NOMO-1 treated with dmso at 0.1 percent for 144 hours (cell line): ENCODE measurements around the gene FOXQ1.
"Not testable (repeated sequence)": the region's sequence is repeated elsewhere in the genome, so short reads cannot be mapped to it uniquely, and the experiment has no call there.

ENCODE experiments used
- DNase-seq: peaks from one replicate; lab custom pipeline; 2025; ENCODE audit not compliant: unreplicated experiment; lab: John Stamatoyannopoulos, UW

Gene FOXQ1

DNA sequence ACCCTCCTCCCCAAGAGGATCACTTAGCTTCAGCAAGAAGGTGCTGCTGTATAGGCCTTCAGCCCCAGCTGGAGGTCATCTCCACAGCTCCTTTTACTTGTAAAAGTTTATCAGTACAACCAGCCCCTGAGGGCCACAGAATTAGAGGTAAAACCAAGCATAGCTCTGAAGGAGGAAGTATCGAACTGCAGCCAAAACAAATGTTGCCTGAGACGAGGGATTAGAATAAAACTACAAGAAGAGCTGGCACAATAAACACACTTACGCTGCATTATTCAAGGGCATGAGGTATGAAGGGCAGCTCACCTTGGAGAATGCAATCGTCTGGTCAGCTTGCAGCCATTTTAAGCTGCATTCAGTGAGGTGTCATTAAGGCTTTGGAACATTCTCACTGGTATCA lies 21.1 kb upstream of the FOXQ1 start:
- no peak for DNase-seq

DNA sequence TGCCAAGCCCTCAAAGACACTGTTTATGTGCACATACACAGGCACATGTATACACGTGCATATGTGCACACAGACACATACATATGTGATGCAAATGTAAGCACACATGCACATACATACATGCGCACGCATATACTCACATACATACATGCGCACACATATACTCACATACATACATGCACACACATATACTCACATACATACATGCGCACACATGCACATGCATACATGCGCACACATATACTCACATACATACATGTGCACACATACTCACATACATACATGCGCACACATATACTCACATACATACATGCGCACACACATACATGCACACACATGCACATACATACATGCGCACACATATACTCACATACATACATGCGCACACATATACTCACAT lies 20.5 kb upstream of the FOXQ1 start:
- no peak for DNase-seq

DNA sequence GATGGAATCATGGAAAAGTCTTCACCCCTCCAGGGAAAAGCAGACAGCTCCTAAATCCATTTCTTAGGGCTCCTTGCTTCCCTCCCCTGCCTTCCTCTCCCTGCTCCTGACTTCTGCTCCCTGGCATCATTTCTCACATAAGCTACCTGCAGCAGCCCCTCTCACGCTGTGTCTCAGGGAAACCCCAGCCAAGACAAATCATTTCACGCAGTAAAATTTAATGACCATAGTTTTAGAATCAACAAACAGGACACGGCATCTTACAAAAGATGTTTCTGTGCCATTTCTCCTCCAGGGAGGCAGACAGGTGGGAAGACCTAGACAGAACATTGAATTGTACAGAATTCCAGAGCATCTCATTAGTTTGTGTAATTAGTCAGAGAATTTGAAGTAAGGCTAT lies 16.5 kb upstream of the FOXQ1 start:
- DNase-seq: no peak

DNA sequence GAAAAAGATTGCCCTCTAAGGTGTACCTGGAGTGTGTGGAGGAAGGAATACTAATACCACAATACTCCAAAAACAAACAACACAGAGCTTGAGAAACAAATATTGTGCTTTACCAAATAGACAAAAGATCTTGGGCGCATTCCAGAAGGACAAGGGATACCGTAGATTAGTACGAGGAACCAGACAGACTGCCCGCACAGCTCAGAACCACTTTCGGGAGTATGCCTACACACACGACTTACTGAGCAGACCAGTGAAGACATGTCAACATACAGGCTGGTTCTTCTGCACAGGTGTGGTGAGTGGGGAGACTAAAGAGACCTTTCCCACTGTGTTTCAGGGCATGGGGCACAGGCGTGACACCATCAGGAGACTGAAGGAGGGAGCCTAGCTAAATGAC lies 15.8 kb upstream of the FOXQ1 start:
- DNase-seq: no peak

DNA sequence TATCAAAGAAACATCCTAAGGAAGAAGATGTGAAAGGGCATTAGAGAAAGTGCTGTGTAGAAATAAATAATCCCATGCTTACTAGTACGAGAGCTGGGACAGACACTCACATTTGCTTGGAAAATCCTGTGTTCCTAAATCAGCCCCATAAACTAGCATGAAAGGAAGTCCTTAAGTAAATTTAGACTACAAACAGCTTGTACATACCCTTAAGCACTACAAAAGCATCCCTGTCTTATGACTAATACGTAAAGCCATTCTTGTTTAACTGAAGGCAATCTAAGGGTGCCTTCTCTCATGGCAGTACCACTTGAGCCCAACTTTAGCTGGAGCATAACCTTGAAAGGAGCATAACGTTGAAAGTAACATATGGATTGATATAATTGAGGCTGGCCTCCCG lies 15.4 kb upstream of the FOXQ1 start:
- DNase-seq: no peak

DNA sequence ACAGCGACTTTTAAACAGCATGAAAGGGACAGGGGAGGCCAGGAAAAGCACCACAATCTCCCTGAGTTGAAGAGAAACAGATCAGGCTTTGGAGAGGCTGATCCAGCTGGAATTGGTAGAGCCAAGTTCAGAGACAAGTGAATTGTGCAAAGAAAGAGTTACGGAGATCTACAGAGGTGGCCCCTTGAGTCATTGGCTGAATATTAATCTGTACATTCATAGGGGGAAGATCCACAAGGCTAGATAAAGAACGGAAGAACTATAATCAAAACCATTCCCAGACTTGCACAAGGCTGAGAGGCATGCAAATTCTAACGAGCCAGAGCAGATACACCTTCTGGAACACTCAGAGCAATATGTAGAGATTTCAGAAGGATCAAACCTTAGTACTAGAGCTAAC lies 14.2 kb upstream of the FOXQ1 start:
- no peak for DNase-seq

DNA sequence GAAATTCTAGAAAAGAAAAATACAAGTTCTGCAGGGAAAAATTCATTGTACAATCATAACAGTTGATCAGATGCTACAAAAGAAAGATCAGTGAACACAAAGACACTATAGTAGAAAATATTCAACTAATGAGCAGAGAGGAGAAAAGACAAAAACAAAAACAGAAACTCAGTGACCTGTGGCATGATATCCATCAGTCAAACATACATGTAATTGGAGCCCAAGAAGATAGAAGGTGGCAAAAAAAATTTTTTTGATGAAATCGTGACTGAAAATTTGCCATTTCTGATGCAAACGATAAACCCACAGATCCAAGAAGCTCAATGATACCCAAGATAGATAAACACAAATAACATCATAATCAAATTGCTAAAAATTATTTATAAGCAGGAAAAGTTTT lies 13.1 kb upstream of the FOXQ1 start:
- no peak for DNase-seq

DNA sequence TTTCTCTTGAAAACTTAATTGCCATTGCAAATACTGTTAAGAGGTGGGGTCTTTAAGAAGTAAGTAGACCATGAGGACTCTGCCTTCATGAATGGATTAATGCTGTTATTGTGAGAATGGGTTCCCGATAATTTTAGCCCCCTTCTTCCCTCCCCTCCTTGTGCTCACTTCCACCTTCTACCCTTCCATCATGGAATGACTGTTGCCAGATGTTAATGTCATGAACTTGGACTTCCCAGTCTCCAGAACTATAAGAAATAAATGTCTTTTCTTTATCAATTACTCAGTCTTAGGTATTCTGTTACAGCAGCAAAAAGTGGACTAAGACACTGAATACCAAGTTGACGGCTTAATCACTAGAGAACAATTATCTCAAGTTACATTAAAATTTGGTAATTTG lies 5.8 kb upstream of the FOXQ1 start:
- DNase-seq: no peak

DNA sequence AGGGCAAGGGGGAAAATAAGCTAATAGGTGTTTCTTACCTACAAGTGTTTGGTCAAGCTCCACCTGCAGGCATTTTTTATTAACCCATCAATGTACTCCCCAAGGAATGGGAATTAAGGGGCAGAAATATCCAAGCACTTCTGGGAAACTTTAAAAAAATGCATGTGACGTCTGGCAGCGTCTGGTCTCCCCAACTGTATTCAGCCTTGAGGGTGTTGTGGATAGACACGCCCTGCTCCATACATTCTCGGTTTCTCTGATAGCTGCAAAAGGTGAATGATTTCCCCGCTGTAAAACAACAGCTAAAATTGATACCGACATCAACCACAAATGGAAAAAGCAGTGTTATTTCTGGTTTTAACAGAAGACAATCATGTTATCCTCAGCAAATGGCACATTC lies 2.5 kb upstream of the FOXQ1 start:
- no peak for DNase-seq

DNA sequence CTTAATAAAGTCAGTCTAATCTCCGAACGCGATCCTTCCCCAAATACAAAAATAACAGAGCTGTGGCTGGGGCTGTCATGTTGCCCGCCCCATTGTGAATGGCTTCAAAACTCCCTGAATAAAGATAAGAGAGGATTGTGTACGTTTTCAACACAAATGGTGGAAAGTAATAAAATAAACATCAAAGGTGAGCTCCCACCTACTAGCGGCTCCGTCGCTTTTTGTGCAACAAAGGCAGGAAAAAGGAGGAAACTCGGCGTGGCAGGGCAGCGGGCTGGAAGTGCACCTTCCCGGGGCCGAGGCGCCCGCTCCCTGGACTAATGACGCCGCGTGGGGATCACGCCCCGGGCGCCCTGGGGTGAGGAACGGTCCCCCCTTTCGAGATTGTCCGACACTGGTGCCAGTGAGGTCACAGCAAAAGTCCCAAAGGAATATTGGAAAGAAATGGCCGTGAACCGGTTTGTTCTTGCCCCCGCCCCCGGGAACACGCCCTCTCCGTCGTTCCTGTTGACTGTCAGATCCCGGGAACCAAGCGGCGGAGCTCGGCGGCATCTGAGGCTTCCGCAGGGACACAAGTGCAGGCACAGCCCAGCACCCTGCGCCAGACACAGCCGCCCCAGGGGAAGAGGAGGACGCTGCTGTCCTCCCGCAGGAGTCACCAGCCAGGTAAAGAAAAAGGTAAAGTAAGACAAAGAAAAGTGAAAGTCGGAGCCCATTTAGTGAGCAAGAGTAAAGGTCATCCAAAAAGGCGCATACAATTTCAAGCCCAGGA lies 1.1 kb upstream of the FOXQ1 start:
- no peak for DNase-seq

DNA sequence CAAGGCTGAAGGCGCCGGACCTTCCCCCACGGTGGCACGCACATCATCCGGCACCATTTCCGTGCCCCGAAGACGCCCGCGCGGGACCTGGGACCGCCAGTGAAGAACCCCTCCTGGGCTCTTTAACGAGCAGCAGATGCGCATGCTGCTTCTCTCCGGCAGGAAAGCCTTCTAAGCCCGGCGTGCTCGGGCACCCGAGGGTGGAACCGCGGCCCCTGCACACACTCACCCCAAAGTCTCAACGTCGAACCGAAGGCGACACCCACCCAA lies 240 bp downstream of the FOXQ1 start:
- no peak for DNase-seq

DNA sequence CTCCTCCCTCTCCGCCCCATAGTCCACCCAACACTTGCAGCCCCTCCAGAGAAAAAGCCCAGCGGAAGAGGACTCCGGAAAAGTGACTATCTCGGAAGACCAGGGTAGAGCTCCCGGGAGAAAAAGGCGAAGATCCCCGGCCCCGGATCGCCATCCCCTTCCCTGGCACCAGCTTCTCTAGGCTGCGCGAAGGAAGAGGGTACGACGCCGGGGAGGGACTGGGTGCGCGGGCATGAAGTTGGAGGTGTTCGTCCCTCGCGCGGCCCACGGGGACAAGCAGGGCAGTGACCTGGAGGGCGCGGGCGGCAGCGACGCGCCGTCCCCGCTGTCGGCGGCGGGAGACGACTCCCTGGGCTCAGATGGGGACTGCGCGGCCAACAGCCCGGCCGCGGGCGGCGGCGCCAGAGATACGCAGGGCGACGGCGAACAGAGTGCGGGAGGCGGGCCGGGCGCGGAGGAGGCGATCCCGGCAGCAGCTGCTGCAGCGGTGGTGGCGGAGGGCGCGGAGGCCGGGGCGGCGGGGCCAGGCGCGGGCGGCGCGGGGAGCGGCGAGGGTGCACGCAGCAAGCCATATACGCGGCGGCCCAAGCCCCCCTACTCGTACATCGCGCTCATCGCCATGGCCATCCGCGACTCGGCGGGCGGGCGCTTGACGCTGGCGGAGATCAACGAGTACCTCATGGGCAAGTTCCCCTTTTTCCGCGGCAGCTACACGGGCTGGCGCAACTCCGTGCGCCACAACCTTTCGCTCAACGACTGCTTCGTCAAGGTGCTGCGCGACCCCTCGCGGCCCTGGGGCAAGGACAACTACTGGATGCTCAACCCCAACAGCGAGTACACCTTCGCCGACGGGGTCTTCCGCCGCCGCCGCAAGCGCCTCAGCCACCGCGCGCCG lies 822 bp downstream of the FOXQ1 start:
- DNase-seq: no peak

DNA sequence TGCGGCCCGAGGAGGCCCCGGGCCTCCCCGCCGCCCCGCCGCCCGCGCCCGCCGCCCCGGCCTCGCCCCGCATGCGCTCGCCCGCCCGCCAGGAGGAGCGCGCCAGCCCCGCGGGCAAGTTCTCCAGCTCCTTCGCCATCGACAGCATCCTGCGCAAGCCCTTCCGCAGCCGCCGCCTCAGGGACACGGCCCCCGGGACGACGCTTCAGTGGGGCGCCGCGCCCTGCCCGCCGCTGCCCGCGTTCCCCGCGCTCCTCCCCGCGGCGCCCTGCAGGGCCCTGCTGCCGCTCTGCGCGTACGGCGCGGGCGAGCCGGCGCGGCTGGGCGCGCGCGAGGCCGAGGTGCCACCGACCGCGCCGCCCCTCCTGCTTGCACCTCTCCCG lies 1.5 kb downstream of the FOXQ1 start:
- DNase-seq: no peak

DNA sequence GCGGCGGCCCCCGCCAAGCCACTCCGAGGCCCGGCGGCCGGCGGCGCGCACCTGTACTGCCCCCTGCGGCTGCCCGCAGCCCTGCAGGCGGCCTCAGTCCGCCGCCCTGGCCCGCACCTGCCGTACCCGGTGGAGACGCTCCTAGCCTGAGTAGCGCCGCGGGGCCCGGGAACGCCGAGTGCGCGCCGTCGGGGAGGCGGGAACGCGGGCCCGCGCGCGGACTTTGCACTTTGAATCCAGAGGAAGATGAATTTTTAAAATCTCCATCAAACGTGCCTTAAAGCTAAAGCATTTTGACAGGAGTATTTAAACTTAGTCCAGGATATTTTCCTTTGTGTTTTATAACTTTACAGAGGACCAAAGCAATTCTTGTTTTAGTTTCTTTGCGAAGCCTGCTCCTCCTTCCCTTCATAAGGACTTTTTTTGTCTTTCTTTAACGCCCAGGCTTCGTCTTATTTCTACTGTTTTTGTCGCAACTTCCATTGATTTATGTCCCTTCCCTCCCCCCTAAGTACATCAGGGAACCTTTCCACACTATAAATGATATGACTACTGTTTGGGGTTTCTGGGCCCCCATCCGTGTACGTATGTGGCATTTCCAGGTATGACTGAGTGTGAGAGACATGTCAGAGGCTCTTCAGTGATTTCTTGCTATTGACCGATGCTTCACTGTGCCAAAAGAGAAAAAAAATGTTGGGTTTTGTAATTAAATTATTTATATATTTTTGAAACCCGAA lies 2.0 kb downstream of the FOXQ1 start:
- no peak for DNase-seq

DNA sequence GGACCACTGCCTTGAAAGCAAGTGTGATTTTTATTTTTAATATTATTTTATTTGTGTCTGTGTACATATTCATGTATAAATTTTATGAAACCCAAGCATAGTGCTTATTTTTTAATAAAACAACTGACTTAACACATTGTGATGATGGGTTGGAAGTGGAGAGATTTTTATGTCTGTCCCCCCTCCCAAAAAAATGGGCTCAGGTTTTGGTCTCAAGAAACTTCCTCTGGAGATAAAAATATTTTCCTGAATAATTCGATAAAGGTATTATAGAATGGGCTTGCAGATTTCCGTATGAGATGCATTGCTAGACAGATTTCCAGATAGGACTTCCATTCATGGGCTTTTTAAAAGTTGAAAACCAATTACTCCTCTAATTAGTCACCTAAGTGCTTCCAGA lies 2.7 kb downstream of the FOXQ1 start:
- DNase-seq: no peak

DNA sequence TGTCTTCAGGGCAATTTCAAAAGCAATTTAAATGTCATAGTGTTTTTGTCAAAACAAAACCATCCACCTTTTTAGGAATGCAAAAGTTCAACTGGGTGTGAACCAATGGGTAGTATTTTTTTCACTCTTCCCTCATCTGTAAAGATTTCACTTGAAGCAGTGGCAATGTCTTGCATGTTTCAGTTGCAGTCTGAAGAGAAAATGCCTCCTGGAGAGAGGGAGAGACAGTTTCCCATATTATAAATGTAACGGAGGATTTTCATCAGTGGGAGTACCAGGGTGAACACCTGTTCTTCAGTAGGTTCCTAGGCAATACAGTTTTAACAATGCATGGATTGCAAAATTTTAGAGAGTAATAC lies 3.3 kb downstream of the FOXQ1 start:
- no peak for DNase-seq

DNA sequence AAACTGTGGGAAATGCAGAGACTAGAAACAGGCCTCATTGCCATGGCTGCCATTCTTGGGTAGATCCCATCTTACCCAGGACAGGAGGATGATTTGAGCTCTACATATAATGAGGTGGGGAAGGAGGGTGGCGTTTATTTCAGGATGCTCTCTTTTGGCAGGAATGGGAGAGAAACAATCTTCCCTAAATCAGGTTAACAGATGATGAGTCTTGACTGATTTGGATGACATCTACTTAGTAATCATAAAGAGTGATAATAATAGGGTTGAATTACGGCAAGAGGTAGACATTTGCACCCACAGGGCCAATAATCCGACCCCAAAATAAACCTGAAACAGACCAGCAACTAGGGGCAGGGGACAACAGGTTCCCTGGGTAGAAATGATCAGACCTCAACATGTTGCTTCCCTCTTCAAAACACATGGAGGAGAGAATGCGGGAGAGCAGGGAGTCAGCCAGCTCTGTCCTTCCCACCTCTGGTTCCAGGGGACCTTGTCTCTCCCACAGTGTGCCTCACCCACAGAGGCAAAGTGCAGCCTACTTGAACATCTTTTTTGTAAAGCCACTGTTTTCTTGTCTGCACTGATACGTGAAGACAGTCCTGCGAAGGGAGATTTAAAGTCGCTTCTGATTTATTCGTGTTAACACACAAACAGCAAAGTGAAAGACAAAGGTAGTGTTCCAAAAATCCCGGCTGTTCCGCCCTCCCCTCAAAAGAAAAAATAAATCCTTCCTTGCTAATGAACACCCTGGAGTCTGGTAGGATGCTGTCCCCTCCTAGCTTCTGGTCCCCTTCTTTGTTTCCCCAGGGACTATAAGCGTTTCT lies 3.9 kb downstream of the FOXQ1 start:
- no peak for DNase-seq

DNA sequence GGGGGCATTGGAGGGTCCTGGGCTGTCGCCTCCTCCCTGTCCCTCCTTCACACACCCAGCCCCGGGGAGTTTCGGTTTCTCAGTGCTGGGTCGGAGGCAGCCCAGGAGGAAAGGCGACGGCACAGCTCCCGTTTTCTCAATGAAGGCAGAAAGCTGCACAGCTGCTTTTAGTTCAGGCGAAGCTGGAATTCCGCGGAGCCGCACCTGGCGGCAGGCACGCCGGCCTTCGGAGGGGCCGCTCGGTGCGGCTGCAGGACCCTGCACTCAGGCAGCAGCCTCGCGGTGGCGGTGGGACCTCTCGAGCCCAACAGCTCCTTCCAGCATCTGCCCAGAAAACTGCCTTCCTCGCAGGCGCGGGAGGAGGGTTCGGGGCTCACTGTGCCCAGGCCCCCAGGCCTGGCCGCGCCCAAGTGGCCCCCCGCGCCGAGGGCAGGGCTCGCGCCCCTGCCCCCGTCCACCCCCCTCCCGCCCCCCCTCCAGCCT lies 4.6 kb downstream of the FOXQ1 start:
- DNase-seq: peak; percentile 8

DNA sequence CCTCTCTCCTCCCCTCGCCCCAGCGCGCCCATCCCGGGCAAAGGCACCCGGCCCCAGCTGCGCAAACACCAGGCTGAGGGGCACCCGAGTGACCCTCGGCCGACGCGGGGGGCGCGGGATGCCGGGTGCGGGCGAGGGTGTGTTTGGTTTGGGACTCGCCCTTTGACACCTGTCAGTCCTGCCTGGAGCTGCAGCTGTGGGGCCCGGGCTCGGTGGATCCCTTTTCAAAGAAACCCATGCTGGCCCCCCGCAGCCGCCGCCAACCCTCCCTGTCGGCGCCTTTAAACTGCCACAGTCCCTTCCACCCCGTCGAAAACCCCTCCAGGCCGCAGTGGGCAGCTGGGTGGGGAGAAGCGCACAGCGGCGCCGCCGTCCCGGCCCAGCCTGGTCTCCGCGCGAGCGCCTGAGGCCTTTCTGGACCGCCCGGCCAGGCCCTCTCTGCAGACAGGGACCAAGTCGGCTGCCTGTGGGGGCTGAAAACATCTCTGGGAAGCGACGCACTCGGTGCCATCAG lies 5.5 kb downstream of the FOXQ1 start:
- no peak for DNase-seq

DNA sequence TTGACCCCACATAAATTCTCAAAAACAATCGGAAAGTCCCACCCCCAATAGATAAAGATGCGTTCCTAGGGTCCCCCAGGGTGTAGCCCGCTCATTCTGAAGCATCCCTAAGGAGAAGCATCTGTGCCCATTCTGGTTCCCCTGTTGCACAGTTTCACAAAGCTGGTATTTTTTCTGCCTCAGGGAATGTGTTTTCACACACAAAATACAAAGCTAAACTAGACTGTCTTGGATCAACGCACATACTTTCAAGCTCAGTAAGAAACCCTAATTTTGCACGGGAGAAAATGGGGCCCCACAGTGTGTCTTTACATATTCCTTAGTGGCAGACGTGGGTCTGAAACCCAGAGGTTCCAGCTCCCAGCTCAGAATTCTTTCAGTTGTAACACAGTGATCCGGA lies 6.1 kb downstream of the FOXQ1 start:
- DNase-seq: no peak

DNA sequence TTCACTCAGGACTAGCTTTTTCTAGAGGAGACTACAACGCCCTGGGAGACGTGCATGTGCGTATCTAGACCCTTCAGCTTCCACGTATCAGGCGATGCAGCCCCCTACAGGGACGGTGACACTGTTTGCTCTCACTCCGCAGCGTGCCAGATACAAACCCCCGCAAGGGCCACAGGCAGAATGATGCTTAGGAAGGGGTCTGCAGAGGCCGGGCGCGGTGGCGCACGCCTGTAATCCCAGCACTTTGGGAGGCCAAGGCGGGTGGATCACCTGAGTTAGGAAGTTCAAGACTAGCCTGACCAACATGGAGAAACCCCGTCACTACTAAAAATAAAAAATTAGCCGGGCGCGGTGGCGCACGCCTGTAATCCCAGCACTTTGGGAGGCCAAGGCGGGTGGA lies 6.7 kb downstream of the FOXQ1 start:
- DNase-seq: not testable (repeated sequence)
